HUDEP-2 (cell line): ENCODE measurements around the gene GFOD1.
A peak's percentile ranks its signal among the peaks of the same experiment; 100 is the strongest.

ENCODE experiments used
- DNase-seq, 76 experiments: peaks; one replicate each; lab custom pipeline; 2025; ENCODE audit not compliant: unreplicated experiment in 76 of 76; lab: John Stamatoyannopoulos, UW

Gene GFOD1

GRCh38 chr6:13486679-13487121, 700 bp downstream of the GFOD1 start:
- peak in 50 of 76 experiments; percentile 19 to 85 (median 48) for DNase-seq

GRCh38 chr6:13485923-13486562, 1.4 kb downstream of the GFOD1 start:
- peak in 24 of 76 experiments; percentile 13 to 45 (median 28) for DNase-seq

GRCh38 chr6:13485303-13485702, 2.1 kb downstream of the GFOD1 start:
- DNase-seq = no peak

DNA sequence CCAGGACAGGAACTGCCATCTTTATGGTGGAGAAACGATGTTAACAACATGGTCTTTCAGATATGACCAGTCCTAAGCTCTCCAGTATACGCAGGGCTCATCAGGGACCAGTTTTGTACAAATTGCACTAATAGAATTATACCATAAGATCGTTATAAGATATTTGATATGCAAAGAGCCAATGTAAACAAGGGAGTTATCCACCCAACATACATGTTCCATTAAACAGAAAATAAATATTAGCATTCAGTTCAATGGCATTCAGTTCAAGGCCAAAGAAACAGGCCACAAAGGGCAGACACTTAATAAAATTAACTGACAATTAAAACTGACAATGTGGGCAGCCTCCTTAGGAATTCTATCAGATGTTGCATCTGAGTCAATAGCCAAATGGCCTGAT, 2.6 kb downstream of the GFOD1 start:
- DNase-seq = no peak

DNA sequence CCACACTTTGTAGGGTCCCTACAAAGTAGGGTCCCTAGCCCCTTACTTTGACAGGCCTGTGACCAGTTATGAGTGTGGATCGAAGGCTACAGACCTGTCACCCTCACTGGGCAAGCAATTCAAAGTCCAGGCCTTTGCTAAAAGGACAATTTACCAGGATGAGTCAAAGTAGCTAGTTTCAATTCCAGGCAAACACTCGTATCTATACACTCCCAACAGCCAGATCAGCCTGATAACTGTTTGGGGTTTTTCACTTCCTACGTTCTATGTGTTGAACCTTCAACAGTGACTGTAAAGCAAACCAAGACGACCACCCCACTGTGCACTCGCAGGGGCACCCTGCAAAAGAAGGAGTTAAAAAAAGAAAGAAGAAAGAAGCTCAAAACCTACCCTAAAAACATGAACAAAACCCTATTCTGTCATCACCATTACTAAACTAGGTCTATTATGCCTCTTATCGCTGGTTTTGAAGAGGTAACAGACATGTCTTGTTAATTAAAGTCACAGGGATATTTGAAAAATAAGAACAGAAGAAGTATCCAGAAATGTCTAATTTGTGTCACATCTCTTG, 3.2 kb downstream of the GFOD1 start:
- DNase-seq = peak in 3 of 76 experiments; percentile 16 to 34 (median 22)

- DNase-seq = no peak
Observed at GRCh38 chr6:13480631-13481501, 6.5 kb downstream of the GFOD1 start.

DNA sequence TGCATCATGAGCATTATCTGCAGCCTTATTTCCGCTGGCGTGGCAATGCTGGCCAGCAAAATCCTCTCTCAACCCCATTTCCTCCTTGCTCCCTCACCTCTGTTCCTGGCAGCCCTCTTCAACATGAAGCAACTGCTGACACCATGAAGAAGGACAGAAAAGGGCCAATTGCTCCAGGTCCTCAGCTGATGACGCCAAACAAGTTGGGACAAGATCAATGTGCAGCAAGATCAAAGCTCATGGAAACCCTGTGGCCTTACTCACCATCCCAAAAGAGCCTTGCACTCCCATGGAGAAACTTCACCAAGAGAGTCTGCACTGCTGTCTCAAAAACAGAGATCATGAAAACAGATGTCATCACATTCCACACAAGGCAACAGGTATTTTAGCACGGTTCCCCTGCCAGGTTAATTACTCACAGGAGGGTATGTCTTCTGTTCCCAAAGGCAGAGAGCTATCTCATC, 7.4 kb downstream of the GFOD1 start:
- DNase-seq = no peak

- DNase-seq = no peak
Observed at GRCh38 chr6:13479206-13479800, 8.1 kb downstream of the GFOD1 start.

DNA sequence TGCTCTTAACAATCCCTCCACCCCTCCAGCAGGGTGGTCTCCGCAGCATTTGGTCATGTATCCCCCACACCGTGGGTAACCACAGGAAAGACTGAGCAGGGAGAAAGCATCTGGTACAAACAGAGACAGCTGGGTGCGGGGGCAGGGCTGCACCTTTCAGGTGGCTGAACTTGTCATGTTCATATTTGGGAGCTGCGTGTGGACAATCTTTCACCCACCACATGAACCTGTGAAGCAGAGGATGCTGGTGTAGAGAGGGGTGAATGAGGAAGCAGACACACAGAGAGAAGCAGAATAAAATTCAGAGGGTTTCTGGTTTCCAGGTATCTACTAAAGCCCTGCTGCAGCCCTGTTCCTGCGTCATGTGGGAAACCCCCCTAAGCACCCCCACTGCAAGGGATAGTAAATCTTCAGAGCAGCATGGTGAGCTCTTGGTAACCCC, 8.9 kb downstream of the GFOD1 start:
- DNase-seq = no peak

GRCh38 chr6:13474787-13475186, 12.6 kb downstream of the GFOD1 start:
- DNase-seq = no peak

DNA sequence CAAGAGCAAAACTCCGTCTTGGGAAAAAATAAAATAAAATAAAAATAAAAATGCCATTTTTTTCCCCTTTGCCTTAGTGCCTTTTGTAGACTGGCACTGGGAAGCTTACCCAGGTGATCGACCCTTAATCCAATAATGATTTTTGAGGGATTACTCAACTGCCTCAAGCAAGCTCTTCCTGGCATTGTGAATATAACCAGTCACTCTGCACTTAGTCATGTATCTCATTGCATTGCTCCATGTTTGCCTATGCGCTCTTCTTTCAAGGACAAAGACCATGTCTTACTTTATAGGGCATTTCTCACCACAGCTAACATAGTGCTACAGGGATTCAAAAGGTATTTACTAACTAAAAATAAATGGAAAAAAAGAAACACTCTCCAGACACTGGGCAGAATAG, 13.0 kb downstream of the GFOD1 start:
- DNase-seq = no peak

GRCh38 chr6:13473768-13474165, 13.6 kb downstream of the GFOD1 start:
- no peak for DNase-seq

- DNase-seq = no peak
Observed at GRCh38 chr6:13472976-13473767, 14.2 kb downstream of the GFOD1 start.

GRCh38 chr6:13472099-13472498, 15.3 kb downstream of the GFOD1 start:
- no peak for DNase-seq

GRCh38 chr6:13471184-13471583, 16.2 kb downstream of the GFOD1 start:
- no peak for DNase-seq

DNA sequence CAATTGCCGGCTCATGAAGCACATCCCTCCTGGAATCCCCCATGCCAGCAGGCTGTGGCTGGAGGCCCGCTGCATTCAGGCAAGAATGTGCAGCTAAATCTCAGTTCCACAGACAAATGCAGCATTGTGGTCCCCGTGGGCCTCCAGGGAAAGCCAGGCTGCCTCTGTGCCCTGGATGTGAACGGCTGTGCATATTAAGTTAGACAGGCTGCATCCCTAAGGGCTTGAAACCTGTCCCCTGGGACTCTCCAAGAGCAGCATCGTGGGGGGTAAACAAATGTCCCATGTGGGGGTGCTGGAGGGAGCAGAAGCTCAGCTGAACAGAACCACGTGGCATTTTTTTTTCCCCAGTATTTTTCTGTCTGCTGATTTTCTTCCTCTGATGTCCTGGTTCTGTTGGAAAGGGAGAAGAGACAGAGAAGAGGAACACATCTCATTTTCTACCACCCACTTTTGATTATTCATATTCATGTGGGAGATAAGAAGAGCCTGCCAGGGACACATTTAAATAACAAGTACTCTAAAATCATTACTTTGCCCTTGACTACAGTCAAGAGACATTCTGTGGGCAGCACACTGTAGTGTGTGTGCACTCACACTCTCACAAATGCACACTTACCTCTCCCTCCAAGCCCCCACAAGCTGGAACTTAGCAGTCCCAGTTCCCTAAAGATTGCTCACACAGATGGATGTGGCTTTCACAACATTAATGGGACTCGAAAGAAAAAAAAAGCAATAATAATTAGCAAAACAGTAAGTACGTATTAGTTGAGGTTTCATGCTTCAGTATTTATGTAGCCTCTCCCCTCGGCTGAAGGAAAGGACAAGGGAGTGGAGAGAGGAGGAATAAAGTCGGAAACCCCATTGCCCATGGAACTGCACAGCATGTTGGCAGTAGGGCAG, 16.9 kb downstream of the GFOD1 start:
- no peak for DNase-seq

- DNase-seq = no peak
Observed at GRCh38 chr6:13469693-13470092, 17.7 kb downstream of the GFOD1 start.

DNA sequence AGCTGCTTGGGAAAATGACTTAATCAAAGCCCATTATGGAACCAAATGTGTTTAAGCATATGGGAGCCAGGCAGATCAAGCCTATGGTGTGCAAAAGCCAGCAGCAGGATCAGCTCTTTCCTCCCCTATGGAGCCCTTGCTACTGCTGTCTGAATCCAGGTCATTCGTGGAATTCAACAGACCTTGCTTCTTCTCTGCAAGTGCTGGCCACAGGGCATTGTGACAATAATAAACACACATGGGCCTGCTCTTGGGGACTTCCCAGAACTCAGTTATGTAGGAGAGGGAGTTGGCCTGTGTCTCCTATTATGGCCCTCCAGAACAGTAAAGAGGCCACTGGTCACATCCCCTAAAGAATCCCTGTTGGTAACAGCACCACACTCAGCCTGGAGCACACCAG, 18.6 kb downstream of the GFOD1 start:
- no peak for DNase-seq

DNA sequence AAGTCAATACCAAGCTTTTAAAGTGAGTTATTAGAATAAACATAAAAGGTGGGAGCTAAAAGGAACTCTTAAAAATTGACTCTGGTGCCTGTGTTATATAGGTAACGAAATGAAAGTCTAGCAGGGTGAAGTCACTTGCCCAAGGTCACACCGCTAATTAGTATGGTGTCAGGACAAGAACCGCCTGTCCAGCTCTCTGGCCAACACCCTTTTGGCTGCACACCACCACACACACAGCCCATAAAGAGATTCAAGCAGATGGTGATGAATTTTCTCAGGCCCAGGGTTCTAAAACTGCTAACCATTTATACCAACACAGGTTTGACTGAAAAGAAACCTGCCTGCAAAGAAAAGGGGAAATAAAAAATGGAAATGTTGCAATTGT, 20.2 kb downstream of the GFOD1 start:
- DNase-seq = no peak
